ENCODE data around the gene DEGS2.

Gene DEGS2

DNA sequence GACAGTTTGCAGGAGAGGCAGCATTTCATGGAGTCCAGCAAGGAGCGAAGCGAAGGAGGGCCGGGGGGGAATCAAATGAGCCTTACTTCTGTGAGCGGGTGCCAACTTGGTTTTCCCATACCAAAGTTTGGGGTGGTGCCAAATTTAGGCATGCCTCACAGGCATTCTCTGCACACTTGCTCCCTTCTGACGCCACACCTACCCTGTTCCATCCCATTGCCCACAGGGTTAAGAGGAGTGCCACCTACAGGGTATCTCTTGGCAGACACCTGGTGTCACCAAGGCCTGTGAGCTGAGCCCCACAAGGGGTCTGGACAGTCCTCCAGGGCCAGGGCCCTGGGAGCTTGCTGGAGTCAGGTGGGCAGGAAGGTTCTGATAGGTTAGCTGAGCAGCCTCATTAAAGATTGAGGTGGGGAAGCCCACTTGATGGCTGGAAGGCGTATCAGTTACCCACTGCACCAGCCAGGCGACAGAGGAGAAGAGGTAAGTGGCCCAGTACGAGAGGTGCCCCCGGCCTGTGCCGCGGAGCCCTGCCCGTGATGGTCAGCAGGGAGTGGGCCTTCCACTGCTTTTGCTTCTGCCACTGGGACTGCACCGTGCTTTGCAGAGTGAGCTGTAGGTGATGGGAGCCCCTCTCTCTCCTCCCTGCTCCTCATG lies 45.2 kb downstream of the DEGS2 start:
- DNase-seq (ENCODE audit: low spot score) = no peak

DNA sequence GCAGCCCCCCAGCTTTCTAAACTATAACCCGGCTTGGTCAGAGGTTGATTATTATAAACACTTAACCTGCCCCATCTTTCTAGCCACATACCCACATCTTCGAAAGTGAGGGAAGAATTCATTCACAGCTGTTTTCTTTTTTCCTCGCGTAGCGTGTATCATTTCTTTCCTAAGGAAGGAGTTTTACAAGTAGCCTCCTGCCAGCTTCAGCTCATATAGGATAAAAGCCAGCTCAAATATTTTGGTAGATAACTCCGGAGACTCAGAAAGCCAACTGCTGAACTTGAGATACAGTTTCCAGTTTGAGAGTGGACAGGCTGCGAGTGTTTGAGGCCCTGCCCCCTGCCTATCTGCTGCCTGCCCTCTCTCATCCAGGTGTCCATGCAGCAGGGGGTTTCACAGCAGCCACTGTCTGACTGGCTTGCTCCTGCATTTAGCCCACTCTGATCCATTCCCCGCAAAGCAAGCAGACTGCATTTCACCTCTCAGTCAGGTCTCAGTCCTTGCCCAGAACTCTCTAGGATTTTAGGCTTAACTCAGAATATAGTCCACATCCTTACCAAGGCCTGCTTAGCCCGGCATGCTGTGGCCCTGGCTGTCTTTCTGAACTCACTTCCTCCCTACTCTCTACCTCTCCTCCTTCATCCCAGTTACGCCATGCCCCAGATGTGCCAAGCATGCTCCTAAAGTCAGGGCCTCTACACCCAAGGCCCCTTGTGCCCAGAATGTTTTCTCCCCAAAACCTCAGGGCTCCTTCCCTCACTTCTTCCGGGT lies 47.3 kb downstream of the DEGS2 start:
- no peak for DNase-seq (ENCODE audit: low spot score)

DNA sequence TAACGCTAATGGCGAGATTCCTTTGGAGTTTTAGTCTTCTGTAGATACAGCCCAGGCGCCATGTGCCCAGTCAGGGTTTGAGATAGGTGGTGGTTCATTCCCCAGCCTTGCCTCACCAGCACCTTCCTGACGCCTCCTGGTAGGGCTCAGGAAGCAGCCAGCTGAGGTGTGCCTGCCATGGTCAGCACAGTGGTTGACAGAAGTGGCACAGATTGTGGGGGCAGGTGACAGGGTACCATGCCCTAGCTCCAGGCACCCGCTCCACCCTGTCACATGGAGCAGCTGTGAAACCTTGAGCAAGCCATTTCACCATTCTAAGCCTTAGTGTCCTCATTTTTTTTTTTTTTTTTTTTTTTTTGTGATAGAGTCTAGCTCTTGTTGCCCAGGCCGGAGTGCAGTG lies 48.6 kb downstream of the DEGS2 start:
- no peak for DNase-seq (ENCODE audit: low spot score)

DNA sequence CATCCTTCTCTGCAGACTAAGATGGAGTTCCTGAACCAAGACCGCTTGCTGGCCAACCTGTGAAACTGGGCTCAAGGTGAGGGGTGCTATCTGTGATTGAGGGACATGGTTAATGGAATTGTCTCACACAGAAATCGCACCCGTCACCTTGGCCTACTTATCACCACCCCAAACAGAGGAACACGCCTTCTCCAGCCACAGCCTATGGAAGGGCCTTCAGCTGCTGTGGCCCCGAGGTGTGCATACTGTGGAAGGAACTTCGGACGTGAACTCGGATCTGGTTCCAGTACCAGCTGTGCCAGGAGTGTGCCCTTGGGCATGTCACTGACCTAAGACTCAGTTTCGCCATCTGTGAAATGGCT lies 49.9 kb downstream of the DEGS2 start:
- no peak for DNase-seq (ENCODE audit: low spot score)

DNA sequence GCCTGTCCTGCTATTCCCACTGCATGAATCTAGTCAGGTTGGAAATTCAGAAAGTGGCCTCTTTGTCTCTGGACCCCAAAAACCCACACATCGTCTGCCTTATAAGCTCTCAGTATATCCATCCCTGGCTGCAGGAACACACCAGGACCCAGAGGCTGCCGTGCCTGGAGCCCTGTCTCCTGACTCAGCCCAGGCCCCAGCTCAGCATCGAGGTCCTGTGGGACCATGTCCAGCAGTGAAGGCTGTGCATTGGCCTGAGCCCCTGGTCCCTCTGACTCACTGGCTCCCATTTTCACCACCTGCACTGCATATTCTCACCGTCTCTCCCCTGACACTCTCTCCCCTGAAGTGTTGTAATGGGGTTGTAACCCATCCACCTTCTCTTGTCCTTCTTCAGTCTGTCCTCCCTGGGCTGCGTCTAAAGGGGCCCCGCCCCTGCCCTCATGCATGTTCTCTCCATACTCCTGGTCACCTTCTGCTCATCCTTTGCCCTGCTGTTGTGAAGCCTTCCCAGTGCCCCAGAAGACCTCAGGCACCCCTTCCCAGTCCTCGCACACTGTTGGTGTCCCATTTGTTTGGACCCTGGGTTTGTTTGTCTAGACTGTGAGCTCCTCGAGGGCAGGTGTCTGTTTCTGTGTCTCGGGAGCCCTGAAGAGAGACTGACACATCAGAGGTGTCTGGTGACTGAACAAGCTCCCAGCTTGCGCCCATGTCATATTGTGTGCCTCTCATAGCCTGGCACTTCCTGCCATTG lies 50.4 kb downstream of the DEGS2 start:
- DNase-seq (ENCODE audit: low spot score) = no peak

DNA sequence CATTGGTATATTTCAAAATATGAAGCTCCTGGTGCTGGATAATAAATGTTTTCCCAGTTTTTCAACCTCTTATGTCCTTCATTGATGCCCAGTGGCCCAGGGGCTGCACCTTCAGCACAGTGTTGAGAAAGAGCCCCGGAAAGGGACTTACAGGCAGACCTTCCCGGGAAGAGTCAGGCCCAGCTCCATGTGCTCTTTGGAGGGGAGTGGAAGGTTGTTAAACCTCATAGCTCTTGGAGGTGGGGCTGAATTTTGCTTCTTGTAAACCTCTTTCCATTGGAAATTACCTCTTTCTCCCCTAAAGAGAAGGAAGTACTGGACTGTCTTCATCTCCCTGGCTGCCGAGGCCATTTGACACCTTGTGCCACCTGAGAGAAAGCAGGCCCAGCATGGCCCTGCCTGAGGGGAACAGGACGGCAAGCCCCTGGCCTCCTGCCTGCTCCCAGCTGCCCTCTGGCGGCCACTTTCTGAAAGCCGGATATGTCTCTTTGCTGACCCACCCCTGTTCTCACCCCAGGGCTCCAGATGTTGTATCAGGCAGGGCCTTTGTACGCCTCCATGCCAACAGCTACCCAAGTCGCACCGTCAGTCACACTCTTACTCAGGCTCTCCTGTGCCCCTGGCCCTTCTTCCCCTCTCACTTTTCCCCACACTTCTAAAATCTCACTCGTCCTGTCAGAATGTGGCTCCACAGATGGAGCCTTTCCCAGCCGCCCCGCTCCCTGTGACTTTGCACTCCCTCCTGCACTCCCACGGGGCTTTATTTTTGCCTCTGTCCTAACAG lies 51.2 kb downstream of the DEGS2 start:
- peak; percentile 87 for DNase-seq (ENCODE audit: low spot score)

DNA sequence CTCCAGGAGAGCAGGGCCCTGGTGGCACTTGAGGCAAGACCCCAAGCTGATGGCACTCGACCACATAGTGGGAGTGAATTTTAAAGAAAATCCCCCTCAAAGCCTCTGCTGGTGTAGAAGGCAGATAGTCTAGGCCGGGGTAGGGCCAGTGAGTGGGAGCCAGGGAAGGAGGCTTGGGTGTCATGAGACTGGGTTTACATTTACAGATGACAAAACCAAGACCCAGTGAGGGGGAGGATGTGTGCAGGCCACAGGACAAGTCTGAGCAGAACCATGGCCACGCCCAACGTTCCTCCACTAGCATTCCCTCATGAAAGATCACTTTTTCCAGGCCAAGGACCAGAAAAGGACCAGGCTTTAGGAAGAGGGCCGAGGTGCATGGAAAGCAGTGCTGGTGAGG lies 52.2 kb downstream of the DEGS2 start:
- DNase-seq (ENCODE audit: low spot score) = no peak

DNA sequence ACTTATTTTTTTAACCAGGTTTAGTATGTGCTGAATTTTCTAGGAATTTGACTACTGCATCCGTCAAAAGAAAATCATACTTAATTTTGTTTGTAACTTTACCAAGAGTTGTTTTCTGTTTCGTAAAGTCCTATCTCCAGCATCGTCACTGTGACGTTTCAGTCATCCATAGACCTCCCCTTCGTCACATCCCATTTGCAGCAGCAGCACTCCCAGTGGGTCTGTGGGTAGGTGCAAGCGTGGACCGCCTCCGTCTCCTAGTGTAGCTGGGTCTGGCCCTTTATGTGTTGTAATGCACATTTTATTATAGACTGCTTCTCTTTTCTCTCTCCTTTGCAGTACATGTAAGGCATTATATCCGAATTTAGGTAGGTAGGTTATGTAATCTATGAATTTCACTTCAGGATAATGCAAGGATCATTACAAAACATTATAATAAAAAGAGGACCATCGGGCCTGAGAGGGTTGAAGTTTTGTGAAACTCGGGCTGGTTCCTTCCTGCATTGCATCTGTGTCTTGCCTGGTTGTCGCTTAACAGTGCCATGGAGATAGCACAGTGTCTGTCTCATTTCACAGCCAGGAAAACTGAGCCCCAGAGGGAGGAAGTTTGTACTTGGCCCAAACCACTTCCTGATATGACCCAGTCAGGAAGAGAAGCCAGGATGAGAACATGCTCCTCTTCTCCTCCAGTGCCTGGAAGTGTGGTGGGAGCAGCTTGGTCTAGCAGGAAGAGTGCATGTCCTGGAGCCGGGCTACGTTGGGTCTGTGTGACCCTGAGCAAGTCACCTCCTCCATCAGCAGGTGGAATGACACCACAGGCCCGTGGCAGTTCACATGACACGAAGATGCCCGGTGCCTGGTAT lies 53.0 kb downstream of the DEGS2 start:
- DNase-seq (ENCODE audit: low spot score) = peak; percentile 55

DNA sequence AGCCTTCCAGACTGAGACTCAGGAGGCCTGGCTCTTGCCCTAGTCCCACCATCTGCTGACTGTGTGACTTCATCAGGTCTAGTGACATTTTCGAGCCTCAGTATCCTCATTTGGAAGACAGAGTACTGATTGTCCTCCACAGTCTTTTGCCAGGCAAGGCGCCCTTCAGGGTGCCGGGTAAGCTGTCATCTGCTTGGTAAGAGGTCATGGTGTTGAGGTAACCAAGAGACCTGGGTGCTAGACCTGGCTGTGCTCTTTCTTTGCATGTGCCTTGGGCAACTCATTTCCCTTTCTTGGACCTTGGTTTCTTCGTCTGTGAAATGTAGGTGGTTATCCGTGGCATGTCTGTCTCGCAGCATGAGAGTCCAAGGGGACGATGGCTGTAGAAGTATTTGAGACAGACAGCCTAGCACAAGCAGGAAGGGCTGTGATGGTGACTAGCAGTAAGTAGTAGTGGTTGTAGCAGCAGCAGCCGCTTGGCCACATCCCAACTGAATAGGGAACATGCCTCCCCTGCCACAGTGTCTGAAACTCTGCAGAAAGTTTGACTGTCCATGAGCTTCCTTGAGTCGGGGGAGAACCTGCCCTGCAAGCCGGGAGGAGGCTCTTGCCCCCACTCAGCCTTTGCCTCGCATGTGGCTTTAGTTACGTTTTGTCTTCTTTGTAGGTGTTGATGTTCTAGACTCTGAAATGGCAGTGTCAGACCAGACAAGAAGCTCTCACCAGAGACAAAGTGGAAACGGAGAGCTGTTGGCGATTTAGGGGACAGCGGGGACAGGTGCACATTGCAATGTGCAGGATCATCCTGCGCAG lies 53.9 kb downstream of the DEGS2 start:
- DNase-seq (ENCODE audit: low spot score) = no peak

DNA sequence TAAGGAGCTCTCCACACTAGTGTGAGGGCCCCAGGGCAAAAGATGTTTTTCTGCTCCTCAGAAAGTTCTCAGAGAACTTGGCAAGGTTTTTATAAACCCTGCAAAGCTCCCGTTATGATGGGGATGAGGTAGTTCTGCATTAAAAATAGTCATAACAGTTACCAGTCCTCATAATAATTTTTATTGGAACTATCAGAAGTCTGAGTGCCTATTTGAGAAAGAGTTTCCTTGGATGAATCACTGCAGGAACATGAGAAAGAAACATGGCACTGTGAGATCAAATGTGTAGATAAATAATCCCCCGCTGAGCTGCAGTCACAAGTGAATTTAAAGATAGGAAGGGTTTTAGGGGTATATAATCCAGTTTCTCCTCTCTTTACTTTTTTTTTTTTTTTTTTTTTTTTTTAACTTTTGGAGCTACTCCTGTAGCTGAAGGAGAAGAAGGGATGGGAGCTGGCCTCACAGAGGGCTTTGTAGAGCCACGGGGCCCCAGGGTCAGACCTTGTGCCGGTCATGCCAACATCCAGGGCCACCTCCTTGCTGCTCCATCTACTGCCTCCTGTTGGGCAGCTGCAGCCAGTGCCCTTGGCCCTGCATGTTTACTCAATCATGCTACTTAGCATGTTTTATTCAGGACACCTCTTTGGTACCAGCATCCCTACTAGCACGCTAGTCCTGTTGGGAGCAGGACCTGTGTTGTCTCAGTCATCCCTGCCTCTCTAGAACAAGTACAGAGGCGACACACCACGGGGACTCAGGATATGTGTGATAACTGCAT lies 54.7 kb downstream of the DEGS2 start:
- DNase-seq (ENCODE audit: low spot score) = peak; percentile 45

DNA sequence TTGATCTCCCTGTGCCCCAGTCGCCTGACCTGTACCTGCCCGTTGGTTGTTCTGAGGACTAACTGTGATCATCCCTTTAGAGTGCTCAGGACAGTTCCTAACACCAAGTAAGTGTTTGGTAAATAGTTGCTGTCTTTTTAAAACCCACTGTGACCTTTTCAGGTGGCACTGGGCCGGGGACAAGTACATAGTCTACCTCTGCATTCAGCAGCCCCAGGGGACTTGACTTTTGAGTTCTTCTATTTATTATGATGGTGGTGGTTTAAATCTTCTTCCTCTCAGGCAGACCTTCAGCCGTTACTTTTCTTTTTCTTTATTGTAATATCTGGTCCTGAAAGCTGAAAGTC lies 55.5 kb downstream of the DEGS2 start:
- no peak for DNase-seq (ENCODE audit: low spot score)

DNA sequence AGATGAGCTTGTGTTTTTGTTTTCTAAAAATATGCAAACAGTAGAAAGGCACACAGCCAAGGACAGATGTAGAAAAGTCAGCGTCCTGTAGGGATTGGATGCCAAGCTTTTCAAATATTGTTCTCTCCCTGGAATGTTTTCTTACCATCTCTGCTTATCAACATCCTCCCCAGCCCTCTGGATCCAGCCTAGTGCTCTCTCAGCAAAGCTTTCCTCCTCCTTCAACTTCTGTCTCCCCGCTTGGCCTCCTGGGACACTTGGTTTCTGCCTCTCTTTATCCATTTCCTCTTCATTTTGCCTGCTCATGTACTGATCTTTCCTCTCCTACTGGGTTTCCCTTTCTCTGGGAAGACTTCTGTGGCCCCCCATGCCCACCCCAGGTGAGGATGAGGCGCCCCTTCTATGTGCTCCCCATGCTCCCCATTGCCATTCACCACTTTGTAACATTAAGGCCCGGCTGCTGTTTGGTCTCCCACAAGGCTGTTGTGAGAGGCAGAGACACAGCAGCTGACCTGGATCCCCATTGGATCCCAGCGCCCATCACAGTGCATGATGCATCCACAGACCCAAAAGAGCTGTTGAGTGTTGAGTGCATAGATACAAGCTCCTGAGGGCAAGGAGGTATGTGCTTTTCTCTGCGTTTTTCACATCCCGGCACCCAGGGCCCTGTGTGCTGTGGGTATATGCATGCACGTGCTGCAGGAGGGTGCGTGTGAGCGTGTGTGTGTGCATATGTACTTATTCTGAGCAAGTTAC lies 56.0 kb downstream of the DEGS2 start:
- no peak for DNase-seq (ENCODE audit: low spot score)

DNA sequence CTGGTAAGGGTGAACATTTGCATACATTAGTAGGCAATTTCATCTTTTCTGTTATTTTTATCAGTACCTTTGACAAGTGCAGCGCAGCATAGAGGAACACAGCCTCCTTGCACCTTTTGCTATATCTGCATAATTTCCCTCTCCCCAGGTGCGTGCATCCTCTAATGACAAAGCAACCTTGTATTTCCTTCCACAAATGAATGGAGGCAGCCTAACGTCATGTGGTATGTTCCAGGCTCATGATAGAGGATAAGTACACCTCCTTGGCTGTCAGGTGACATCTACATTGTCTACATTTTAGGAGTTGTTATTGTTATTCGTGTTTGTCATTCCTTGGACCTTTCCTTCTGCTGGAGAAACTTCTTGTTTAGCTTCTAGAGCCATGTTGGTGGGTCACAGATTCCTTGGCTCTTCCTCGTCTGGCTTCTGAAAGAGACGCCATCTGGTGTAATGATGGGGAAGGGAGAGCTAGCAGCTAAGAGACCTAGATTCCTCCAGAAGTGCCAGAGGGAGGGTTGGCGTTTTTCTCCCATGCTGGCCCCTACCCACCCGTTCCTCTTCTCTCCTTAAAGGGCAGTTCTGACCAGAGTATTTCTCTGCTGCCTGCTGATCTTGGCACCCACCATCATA lies 57.2 kb downstream of the DEGS2 start:
- DNase-seq (ENCODE audit: low spot score) = no peak

DNA sequence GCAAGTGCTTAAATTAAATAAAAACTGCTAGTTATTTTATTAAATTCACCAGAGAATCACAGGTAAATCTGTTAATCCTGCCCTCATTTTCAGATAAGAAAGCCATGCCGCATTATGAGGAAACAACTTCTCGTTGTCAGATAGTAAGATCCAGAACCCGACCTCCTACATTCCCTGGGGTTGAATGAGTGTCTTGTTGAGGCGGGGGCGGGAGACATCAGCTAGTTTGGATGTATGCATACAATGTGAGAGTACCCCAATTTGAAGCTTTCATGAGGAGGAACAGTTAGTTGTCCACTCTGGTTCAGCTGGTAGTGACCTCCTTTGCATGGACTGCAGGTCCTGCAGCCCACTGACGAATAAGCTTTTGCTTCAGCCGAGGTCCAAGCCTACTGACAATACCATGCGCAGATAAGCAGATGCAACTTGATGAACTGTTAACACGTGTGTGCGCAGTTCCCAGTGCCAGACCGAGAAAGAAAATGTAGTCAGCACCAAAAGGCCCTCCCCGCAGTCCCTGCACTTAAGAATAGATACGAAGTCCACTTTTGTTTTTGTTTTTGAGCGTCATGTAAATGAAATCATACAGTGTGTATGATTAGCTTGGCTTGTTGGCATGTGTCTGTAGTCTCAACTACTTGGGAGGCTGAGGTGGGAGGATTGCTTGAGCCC lies 59.3 kb downstream of the DEGS2 start:
- DNase-seq (ENCODE audit: low spot score) = no peak

DNA sequence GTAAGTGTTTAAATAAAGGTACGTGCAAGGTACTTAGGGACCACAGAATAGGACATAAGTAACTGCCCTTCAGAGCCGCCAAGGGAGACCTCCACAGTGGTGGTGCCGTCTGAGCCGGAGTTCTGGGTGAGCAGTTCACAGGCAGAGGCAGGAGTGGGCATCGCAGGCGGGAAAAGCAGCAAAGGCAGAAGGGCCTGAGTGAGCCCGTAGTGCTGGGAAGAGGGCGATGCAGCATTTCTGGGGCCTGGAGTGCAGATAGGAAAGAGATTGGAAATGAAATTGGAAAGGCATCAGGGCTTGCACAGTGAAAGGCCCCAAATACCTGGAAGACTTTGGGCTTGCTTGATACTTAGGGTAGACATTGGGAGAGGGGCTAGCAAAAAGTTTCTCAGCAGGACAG lies 61.3 kb downstream of the DEGS2 start:
- no peak for DNase-seq (ENCODE audit: low spot score)

DNA sequence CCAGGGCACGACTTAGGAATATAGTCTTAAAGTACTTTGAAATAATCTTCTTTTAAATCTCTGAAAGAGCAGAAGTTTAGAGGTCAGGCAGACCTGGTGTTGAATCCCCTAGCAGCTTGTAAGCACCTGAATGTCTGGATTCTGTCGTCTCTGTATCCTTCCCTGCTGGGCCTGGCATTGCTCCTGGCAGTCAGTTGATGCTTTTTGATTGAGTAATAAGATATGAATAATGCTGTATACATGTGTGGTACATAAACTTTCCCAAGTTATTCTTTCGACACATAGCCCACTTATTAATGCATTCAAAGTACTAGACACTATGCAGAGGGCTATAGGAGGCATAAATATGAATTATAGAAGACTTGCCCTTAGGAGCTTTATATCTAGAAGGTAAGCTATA lies 62.8 kb downstream of the DEGS2 start:
- DNase-seq (ENCODE audit: low spot score) = no peak

All from activated CD4-positive, alpha-beta T cell treated with anti-CD3 and anti-CD28 coated beads, Interleukin-2, Interleukin-4, amounts not matched to agents 100 ng/mL and 50 ng/mL, durations not matched to agents 16 hours and 8 hours (primary cell).